Measurements from ENCODE around the gene MED29.
A peak's percentile ranks its signal among the peaks of the same experiment; 100 is the strongest.

MED29 gene

DNA sequence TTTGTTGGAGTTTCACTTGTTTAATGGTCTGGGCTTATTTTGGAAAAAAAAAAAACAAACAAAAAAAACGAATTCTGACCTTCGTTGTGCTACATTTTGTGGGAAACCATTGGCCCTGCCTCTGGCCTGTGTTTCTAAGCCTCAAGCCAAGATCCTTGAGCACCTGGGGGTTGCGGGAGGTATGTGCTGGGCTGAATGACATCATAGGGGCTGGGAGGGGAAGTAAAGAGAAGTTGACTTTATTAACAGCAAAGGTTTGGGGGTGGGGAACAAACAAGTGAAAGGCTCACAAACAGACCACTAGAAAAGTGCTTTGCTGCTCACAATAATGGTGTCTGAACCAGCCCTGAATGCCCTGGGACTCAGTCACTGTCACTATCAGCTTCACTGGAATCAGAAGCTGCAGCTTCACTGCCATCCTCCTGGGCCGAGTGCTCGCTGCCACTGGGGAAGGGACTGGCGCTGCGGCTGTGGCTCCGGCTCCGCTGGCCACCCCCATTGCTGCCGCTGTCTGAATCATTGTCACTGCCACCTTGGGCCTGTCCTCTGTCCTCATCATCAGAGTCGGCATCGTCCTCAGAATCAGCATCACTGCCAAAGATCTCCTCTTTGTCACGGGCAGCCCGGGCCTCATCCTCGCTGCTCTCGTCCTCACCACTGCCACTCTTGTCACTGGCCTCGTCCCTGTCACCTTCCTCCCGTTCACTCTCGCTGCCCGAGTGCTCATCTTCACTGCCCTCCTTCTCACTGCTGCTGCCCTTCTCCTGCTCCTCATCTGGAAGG, 5.4 kb upstream of the MED29 start:
- H3K4me3 ChIP-seq (ENCODE audit: low read depth, low read length) = no peak overlapping the region
- no peak for DNase-seq (ENCODE audit: low read depth)
- TF ChIP-seq, protein P1, sequence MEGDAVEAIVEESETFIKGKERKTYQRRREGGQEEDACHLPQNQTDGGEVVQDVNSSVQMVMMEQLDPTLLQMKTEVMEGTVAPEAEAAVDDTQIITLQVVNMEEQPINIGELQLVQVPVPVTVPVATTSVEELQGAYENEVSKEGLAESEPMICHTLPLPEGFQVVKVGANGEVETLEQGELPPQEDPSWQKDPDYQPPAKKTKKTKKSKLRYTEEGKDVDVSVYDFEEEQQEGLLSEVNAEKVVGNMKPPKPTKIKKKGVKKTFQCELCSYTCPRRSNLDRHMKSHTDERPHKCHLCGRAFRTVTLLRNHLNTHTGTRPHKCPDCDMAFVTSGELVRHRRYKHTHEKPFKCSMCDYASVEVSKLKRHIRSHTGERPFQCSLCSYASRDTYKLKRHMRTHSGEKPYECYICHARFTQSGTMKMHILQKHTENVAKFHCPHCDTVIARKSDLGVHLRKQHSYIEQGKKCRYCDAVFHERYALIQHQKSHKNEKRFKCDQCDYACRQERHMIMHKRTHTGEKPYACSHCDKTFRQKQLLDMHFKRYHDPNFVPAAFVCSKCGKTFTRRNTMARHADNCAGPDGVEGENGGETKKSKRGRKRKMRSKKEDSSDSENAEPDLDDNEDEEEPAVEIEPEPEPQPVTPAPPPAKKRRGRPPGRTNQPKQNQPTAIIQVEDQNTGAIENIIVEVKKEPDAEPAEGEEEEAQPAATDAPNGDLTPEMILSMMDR (IDR thresholded peaks at IDR 0.05; ENCODE audit: control insufficient read depth, extremely low read depth, insufficient read depth) = no peak

DNA sequence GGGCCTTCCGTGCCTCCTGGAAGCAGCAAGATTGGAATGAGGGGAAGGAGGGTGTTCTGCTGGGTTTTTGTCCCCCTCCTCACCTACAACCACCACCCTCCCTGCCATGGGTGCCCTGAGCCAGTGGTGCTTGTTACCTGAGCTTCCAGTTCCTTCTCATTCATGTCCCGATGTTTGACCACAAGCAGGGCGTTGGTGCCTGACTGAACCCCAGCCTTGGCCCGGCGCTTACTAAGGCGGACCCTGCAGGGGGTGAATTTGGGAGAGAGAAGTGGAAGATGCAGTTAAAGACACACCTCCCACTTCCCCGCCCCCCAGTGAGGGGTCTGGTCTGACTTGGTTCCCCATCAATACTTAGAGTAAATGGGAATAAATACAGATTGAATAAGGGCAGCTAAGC, 4.6 kb upstream of the MED29 start:
- no peak for DNase-seq (ENCODE audit: low read depth)
- no peak overlapping the region for H3K4me3 ChIP-seq (ENCODE audit: low read depth, low read length)
- TF ChIP-seq, protein P1 (IDR thresholded peaks at IDR 0.05; ENCODE audit: control insufficient read depth, extremely low read depth, insufficient read depth) = no peak

DNA sequence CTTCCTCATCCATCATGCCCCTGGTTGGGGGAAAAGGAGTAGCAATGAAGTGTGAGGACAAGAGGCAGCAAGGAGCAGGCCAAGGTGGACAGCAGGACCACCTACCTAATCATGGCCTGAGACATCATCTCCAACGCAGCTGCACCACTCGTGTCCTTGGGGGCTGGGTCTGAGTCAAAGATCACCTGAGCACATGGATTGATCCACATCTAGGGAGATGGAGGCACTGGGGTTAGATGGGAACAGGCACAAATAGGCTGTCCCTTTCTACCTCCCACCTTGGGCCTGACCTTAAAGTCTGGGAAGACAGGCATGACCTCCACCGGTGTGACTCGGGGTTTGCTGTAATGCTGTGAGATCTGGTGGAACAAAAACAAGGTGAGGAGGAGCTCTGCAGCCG, 2.5 kb upstream of the MED29 start:
- TF ChIP-seq, protein P1 (IDR thresholded peaks at IDR 0.05; ENCODE audit: control insufficient read depth, extremely low read depth, insufficient read depth) = no peak
- no peak for DNase-seq (ENCODE audit: low read depth)
- H3K4me3 ChIP-seq (ENCODE audit: low read depth, low read length) = no peak overlapping the region

DNA sequence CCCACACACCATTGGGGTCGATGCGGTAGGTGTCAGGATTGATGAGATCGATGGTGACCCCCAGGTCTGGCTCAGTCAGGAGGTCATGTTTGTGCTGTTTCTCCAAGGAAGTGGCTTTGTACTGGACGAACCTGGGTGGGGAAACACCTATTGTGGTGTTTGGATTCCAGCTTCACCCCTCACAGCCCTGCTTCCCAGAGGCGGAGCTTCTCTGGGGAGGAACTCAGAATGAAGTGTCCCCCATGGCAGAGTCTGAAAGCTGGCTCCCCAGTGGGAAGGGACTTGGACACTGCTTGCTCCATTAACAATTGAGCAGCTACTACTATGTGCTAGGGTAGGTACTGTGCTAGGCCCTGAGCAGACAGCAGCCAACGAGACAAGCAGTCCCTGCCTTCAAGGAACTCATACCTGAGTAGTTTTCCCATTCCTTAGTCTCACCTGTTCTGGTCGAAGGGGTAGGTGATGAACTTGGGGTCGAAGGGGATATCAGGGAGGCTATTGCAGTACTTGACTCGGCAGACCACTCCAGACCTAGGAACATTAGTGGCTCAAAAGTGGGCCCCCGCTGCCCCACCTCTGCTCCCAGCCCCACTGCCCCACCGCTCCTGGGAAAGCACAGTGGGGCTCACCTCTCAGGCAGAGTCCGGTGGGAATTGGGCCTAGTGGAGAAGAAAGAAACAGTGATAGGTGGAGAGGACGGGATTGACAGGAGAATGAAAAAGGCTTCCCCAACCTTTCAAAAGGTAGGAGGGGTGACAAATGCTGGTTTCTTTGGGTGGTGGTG, 1.4 kb upstream of the MED29 start:
- no peak for DNase-seq (ENCODE audit: low read depth)
- TF ChIP-seq, protein P1 (IDR thresholded peaks at IDR 0.05; ENCODE audit: control insufficient read depth, extremely low read depth, insufficient read depth) = no peak
- peak overlapping the region; percentile 98 for H3K4me3 ChIP-seq (ENCODE audit: low read depth, low read length)

DNA sequence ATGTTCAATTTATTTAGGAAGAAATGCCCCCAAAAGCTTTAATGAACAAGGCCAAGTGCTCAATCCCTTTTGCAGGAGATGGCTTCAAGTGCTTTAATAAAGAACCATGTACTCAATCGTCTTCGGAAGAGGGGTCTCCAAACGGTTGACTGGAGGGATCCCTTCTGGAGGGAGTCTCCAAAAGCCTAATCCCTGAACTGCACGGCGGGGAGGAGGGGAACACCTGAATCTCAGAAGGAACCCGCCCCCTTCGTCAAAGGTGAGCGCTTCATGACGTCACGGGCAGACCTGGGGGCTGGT, 777 bp upstream of the MED29 start:
- TF ChIP-seq, protein P1 (IDR thresholded peaks at IDR 0.05; ENCODE audit: control insufficient read depth, extremely low read depth, insufficient read depth) = no peak
- peak overlapping the region; percentile 98 for H3K4me3 ChIP-seq (ENCODE audit: low read depth, low read length)
- no peak for DNase-seq (ENCODE audit: low read depth)

DNA sequence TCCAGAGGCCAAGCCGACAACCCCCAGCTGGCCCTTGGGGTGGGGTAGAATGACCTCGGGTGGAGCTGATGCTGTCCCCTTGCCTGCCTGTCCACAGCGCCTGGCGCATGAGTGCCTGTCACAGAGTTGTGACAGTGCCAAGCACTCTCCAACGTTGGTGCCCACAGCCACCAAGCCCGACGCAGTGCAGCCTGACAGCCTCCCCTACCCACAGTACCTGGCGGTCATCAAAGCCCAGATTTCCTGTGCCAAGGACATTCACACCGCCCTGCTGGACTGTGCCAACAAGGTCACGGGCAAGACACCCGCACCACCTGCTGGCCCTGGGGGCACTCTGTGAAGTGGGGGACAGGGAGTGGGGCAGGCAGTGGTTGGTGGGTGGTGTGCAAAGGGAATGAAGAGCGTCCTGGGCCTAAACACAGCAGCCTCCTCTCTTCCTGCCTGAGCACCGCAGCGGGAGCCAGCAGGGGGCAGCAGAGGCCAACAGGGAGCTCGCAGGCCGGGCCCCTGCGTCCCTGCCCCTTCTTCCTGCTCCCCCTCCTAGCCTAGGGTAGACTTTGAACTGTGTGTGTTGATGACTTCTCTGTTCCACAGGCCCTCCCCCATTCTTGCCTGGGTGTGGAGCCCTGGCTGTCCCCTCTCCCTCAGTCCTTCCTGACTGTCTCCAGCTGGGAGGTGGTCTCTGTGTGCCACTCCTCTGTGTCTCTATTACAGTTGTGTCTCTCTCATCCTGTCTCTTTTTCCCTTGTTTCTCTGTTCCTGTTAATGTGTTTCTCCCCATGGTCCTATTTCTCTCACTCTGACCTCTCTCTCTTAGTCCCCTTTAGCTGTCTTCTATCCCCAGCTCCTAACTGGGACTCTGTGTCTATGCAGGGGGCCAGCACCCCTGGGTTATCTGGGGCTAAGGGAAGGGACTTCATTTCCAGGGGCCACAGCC, 6.5 kb downstream of the MED29 start:
- TF ChIP-seq, protein P1 (IDR thresholded peaks at IDR 0.05; ENCODE audit: control insufficient read depth, extremely low read depth, insufficient read depth) = peak; percentile 90
- H3K4me3 ChIP-seq (ENCODE audit: low read depth, low read length) = no peak overlapping the region
- no peak for DNase-seq (ENCODE audit: low read depth)

All from LNCaP clone FGC (cell line).